ENCODE measurements around the gene ART1.

Gene ART1

DNA sequence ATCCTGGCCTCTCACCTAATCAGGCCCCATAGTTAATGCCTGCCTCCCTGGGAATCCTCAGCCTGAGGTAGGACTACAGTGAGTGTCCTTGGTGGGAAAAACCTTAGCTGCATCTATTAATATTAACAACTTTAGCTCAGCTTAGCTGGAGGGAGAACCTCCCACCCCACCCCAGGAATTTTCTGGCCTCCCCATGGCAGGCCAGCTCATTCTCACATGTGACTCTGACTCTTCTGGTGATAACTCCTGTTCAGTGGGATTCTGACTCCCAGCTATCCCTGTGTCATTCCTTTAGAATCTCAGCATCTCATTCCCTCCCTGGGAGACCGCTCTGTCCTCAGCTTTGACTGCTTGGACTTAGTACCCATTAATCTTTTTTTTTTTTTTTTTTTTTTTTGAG is 17.6 kb upstream of the ART1 start:
- TF ChIP-seq Cebpa-rat (IDR thresholded peaks at IDR 0.05): no peak
- Histone ChIP-seq H3K4me2 (no peak overlapping the region), H3K9me3 (no peaks in the 10 kb centered on the region), H3K36me3 (no peaks in the 10 kb centered on the region), H3K4me3 (no peak overlapping the region), H3K27ac (no peak overlapping the region), H3K27me3 (no peaks in the 10 kb centered on the region), H3K4me1 (0 out of 2 replicates have a peak, but pooled peaks cover 5% of the 10 kb centered on the region), H3K9ac (no peak overlapping the region), H4K20me1 (no peaks in the 10 kb centered on the region)

DNA sequence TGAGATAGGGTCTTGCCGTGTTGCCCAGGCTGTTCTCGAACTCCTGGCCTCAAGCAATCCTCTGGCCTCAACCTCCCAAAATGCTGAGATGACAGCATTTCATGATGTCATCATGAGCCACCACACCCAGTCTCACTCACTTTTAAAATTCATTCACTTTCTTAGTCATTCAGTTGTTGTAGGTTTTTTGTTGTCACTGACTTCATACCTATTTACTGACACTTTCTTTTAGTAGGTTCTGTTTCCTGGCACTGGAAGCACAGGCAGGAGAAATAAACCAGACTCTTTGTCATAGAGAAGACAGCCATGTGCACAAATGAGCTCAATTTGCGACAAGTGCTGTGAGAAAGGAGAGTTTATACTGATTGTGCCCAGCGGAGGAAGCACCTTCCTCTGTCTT is 13.6 kb upstream of the ART1 start:
- Histone ChIP-seq H3K27ac (no peak overlapping the region), H3K27me3 (no peaks in the 10 kb centered on the region), H3K4me3 (no peak overlapping the region), H3K9me3 (no peaks in the 10 kb centered on the region), H4K20me1 (no peaks in the 10 kb centered on the region), H3K4me2 (no peak overlapping the region), H3K4me1 (0 out of 2 replicates have a peak, but pooled peaks cover 2% of the 10 kb centered on the region), H3K9ac (no peak overlapping the region), H3K36me3 (no peaks in the 10 kb centered on the region)
- no peak for TF ChIP-seq Cebpa-rat (IDR thresholded peaks at IDR 0.05)

DNA sequence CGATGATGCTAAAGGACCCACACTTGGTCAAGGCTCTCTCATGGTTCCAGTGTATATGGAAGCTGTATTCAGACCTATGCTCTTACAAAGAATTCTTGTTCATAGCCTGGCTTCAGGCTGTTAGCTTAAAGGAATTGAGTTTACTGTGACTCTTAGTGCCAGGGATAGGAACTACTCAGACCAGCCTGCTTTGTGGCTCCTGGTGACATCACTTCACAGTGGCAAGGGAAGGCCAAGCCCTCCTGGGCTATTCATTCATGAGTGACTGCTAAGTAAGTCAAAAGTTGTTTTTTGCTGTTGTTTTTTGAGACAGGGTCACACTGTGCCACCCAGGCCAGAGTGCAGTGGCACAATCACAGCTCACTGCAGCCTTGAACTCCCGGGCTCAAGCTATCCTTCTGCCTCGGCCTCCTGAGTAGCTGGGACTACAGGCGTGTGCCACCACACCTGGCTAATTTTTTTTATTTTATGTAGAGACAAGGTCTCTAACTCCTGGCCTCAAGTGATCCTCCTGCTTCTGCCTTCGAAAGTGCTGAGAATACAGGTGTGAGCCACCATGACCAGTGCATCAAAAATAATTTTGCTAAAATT is 12.8 kb upstream of the ART1 start:
- H3K27me3 ChIP-seq: no peaks in the 10 kb centered on the region
- no peak overlapping the region for H3K27ac ChIP-seq
- no peaks in the 10 kb centered on the region for H3K9me3 ChIP-seq
- H3K4me1 ChIP-seq: no peaks in the 10 kb centered on the region
- TF ChIP-seq Cebpa-rat (IDR thresholded peaks at IDR 0.05): no peak
- no peaks in the 10 kb centered on the region for H3K36me3 ChIP-seq
- no peak overlapping the region for H3K4me2 ChIP-seq
- H3K9ac ChIP-seq: no peak overlapping the region
- H3K4me3 ChIP-seq: no peak overlapping the region
- no peaks in the 10 kb centered on the region for H4K20me1 ChIP-seq

DNA sequence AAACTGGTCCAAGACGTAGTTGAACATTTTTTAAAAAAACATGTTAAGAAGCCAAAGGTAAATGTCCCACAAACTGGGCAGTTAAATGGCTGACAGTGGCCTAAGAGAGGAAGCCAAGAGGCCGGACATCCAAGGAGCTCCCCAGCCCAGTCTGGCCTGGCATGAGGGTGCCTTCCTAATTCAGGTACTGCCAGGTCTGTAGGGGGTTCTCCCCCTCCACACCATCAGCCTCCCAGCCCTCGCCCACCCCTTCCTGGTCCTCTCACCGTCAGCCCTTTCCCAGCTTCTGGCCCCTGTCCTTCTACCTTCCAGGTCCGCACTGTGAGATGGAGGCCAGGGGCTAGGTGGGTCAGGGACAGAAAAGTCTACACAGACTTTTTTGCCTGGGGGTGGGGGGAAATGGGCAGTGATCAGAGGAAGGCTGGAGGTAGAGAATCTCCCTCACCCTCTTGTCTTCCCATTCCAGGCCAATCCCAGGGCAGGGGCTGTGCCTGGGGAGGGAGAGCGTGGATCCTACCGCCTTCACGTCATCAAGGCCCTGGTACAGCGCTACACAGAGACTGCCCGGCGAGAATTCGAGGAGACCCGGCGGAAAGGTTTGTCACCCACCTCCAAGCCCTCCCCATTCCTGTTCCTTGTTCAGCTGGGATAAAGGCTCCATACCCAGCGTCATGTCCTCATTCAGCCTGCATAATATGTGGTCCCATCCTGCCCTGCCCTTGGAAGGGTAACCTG is 9.1 kb upstream of the ART1 start:
- no peak for TF ChIP-seq Cebpa-rat (IDR thresholded peaks at IDR 0.05)
- Histone ChIP-seq H3K27ac (no peak overlapping the region), H4K20me1 (no peaks in the 10 kb centered on the region), H3K27me3 (no peaks in the 10 kb centered on the region), H3K4me3 (no peak overlapping the region), H3K4me2 (no peak overlapping the region), H3K4me1 (no peaks in the 10 kb centered on the region), H3K36me3 (no peaks in the 10 kb centered on the region), H3K9me3 (no peaks in the 10 kb centered on the region), H3K9ac (no peak overlapping the region)

DNA sequence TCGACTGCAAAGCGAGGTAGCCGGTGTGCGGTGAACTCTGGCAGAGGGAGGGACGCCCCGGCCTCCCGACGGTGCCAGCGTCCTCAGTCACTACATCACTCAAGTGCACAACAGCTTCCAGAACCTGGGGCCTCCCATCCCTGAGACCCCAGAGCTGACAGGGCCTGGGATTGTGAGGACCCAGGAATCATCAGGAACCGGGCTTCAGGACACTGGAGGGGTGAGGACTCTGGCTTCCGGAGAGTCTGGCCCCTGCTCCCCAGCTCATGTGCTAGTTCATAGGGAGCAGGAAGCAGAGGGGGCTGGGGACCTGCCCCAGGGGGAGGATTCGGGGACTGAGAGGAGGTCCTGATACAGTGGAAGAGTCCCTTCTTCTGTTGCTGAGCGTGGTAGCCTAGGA is 7.7 kb upstream of the ART1 start:
- Histone ChIP-seq H3K27ac (no peak overlapping the region), H3K36me3 (no peaks in the 10 kb centered on the region), H3K4me2 (no peak overlapping the region), H3K9ac (no peak overlapping the region), H3K27me3 (peaks cover 11% of the 10 kb centered on the region), H3K4me3 (no peak overlapping the region), H3K9me3 (0 out of 2 replicates have a peak, but pooled peaks cover 3% of the 10 kb centered on the region), H3K4me1 (0 out of 2 replicates have a peak, but pooled peaks cover under 1% of the 10 kb centered on the region), H4K20me1 (no peaks in the 10 kb centered on the region)
- no peak for TF ChIP-seq Cebpa-rat (IDR thresholded peaks at IDR 0.05)

DNA sequence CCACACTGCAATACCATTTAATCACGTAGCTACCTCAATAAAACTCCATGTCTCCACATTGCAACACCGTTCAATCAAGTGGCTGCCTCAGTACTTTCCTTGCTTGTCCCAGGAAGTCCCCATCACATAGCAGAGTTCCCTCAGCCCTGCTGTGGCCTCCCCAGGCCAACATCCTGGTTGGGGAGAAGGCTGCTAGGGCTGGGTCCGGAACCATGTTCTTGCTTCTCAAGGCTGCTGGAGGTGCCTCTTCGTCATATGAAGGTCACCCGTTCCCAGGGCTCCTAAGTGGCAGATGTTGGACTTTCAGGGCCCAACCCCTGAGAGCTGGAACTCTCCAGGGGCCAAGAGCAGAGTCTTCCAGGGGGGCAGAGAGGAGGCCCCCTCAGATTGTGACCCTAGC is 6.4 kb upstream of the ART1 start:
- no peak overlapping the region for H3K4me3 ChIP-seq
- no peak for TF ChIP-seq Cebpa-rat (IDR thresholded peaks at IDR 0.05)
- no peaks in the 10 kb centered on the region for H3K36me3 ChIP-seq
- H3K4me1 ChIP-seq: peaks cover 10% of the 10 kb centered on the region
- H3K4me2 ChIP-seq: no peak overlapping the region
- no peaks in the 10 kb centered on the region for H4K20me1 ChIP-seq
- H3K27ac ChIP-seq: no peak overlapping the region
- H3K9ac ChIP-seq: no peak overlapping the region
- H3K27me3 ChIP-seq: peaks cover 24% of the 10 kb centered on the region
- H3K9me3 ChIP-seq: peaks cover 8% of the 10 kb centered on the region; the same call in 1 of the 2 replicates

DNA sequence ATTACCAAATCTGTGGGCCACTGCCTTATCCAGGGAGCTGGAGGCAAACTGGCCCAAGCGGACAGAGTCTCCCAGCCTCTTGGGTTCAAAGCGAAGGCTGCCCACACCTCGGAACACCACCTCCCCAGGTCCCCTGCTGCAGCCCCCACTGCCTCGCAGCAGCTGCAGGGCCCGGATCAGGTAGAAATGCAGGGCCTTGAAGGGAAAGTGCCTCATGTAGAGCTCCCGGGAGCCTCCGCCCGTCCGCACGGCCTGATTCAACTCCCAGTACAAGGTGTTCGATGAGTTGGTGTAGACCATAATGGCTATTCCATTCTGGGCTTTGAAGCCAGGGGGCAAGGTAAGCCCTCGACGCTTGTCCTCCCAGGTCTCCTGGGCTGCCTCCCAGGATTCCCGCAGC is 5.1 kb upstream of the ART1 start:
- Histone ChIP-seq H3K27ac (no peak overlapping the region), H3K4me1 (peaks cover 10% of the 10 kb centered on the region), H3K9ac (no peak overlapping the region), H3K9me3 (peaks cover 17% of the 10 kb centered on the region; the same call in 1 of the 2 replicates), H3K27me3 (peaks cover 26% of the 10 kb centered on the region), H3K4me3 (no peak overlapping the region), H4K20me1 (no peaks in the 10 kb centered on the region), H3K36me3 (no peaks in the 10 kb centered on the region), H3K4me2 (no peak overlapping the region)
- no peak for TF ChIP-seq Cebpa-rat (IDR thresholded peaks at IDR 0.05)

DNA sequence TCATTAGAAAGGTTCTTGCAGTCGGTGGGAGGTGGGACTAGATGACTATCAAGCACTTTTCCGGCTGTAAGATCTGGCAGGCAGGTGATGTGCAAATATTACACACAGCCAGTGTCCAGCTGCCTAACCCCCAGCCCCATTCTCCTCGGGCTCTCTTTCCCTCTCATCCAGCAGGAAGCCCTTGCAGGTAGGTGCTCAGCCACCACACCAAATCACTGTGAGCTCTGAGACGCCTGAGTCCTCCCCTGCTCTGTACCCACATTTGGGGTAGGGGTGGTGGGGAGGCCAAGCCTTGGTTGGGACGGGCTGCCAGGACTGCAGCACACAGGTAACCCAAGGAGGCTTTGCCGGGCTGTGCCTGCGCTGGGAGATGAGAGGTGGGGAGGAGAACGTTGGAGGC is 3.7 kb upstream of the ART1 start:
- Histone ChIP-seq H3K9ac (no peak overlapping the region), H4K20me1 (no peaks in the 10 kb centered on the region), H3K4me1 (peaks cover 10% of the 10 kb centered on the region), H3K27me3 (peaks cover 26% of the 10 kb centered on the region), H3K4me3 (no peak overlapping the region), H3K36me3 (no peaks in the 10 kb centered on the region), H3K9me3 (peaks cover 19% of the 10 kb centered on the region; the same call in 1 of the 2 replicates), H3K27ac (no peak overlapping the region), H3K4me2 (no peak overlapping the region)
- no peak for TF ChIP-seq Cebpa-rat (IDR thresholded peaks at IDR 0.05)

DNA sequence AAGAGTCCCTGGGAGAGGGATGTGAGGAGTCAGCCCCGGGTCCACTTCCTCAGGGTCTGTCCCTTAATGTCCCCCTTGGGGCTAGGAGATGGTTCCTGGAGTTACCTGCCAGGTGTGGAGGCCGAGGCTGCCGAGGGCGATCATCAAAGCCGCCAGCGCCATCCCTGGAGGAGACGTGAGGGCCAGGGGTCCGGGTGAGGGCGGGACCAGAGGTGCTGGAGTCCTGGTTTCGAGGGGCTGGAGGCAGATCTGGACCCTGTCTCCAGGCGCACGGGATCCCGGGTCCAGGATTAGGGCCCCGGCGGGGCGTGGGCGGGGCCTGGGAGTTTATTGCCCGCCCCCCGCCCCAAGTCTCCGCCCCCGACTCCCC is 3.2 kb upstream of the ART1 start, which contains the start of gene ART5:
Gene ART5 (minus strand): TSS at position 292 of the 370 bp plus-strand sequence. CDS start 130 bp downstream, at position 162.
- Histone ChIP-seq H3K9me3 (peaks cover 19% of the 10 kb centered on the region; the same call in 1 of the 2 replicates), H3K4me2 (peak within 1 kb of the TSS; percentile 93), H3K27me3 (peaks cover 26% of the 10 kb centered on the region), H3K4me3 (peak within 1 kb of the TSS; percentile 67), H4K20me1 (no peaks in the 10 kb centered on the region), H3K4me1 (peaks cover 10% of the 10 kb centered on the region), H3K36me3 (no peaks in the 10 kb centered on the region), H3K9ac (peak within 1 kb of the TSS; percentile 68), H3K27ac (peak within 1 kb of the TSS; percentile 18; the same call in 1 of the 2 replicates)
- TF ChIP-seq Cebpa-rat (IDR thresholded peaks at IDR 0.05): no peak
